CD4-positive, CD25-positive, alpha-beta regulatory T cell (primary cell): Measurements from ENCODE around the gene MEGF6. TPM values are rescaled to one million over a fixed set of nuclear protein-coding genes. Genes with fewer than 3 reads are reported as not detected.

Experiments
- ATAC-seq, 2 donors: fragments of 150-1000 bp; cut with Tn5 transposase; one replicate each; pipeline ENCODE4 v1.10.0; 2021; ENCODE audit warnings: low read depth in 2 of 2, moderate number of reproducible peaks in 2 of 2, moderate library complexity in 1 of 2
- DNase-seq, 3 donors: peaks; one replicate each; pipeline versions ENCODE4 v3.0.0 to v3.0.0-alpha.2; 2012 to 2022; ENCODE audit warnings: mixed read lengths in 1 of 3
- H3K27ac ChIP-seq: one replicate; pipeline ENCODE4 v1.7.0; 2013; ENCODE audit warnings: mild to moderate bottlenecking, low read length; ENCODE audit not compliant: insufficient read depth, poor library complexity, severe bottlenecking
- H3K27me3 ChIP-seq: one replicate; pipeline ENCODE4 v1.7.0; 2013; ENCODE audit warnings: low read length; ENCODE audit not compliant: control insufficient read depth, insufficient read depth
- H3K36me3 ChIP-seq: one replicate; pipeline ENCODE4 v1.7.0; 2013; ENCODE audit warnings: mild to moderate bottlenecking, low read length, moderate library complexity; ENCODE audit not compliant: control insufficient read depth, insufficient read depth
- H3K4me1 ChIP-seq: 2 replicates; pipeline ENCODE4 v1.7.0; 2013; ENCODE audit warnings: mild to moderate bottlenecking, low read length; ENCODE audit not compliant: insufficient read depth, control insufficient read depth, poor library complexity, severe bottlenecking
- H3K4me3 ChIP-seq: one replicate; pipeline ENCODE4 v1.7.0; 2013; ENCODE audit warnings: low read depth, mild to moderate bottlenecking, low read length, moderate library complexity
- H3K9me3 ChIP-seq, 2 experiments: 1 replicate in 1 of 2; 2 replicates in 1 of 2; pipeline ENCODE4 v1.7.0; 2013; ENCODE audit warnings: low read length in 2 of 2, mild to moderate bottlenecking in 1 of 2, moderate library complexity in 1 of 2; ENCODE audit not compliant: control insufficient read depth in 2 of 2
- H3K27ac Mint-ChIP-seq, 3 donors: one replicate each; pipeline ENCODE4 v1.8.0; 2020 to 2022; ENCODE audit warnings: mild to moderate bottlenecking in 3 of 3, mixed read lengths in 3 of 3, moderate library complexity in 2 of 3
- H3K27me3 Mint-ChIP-seq: one replicate; pipeline ENCODE4 v1.8.0; 2022; ENCODE audit warnings: mild to moderate bottlenecking, mixed read lengths
- H3K36me3 Mint-ChIP-seq: one replicate; pipeline ENCODE4 v1.8.0; 2020; ENCODE audit warnings: mixed read lengths
- H3K4me1 Mint-ChIP-seq, 4 donors: one replicate each; pipeline ENCODE4 v1.8.0; 2020 to 2022; ENCODE audit warnings: mixed read lengths in 4 of 4, mild to moderate bottlenecking in 1 of 4
- H3K4me3 Mint-ChIP-seq, 4 donors: one replicate each; pipeline ENCODE4 v1.8.0; 2020 to 2022; ENCODE audit warnings: mild to moderate bottlenecking in 4 of 4, mixed read lengths in 4 of 4, moderate library complexity in 3 of 4
- H3K9me3 Mint-ChIP-seq, 7 donors: one replicate each; pipeline ENCODE4 v1.8.0; 2020 to 2022; ENCODE audit warnings: mixed read lengths in 7 of 7, mild to moderate bottlenecking in 3 of 7, moderate library complexity in 2 of 7
- polyA plus RNA-seq, 4 donors: library from polyadenylated mRNA; unstranded; fragments of 300-500 nt; fragmentation: Illumina TruSeq; gene quantifications; one replicate each; pipeline ENCODE4 v1.2.3, GENCODE V29; 2021
- total RNA-seq: library from RNA; stranded (reverse); gene quantifications from one replicate; pipeline ENCODE4 v1.2.3, GENCODE V29; 2022

The MEGF6 gene
- total and polyA plus RNA-seq, 5 donors from 2014 or later = 4.7 to 123 (median 6.8) TPM

DNA sequence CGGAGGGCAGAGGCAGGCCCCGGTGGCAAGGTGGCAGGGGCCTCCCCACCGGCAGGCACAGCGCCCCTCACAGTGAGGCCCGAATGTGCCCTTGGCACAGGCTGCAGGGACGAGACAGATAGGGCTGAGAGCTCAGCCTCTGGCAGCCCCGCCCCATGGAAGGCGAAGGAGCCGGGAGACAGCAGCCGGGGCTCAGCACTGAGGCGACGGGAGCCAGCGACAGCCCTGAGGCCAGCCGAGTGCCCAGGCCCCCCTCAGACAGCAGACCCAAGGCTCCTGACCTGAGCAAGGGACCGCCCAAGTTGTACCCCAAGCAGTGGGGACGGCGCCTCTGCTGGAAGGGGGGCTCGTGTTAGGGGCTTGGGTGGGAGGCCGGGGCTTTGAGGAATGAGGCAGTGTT is 113.8 kb downstream of the MEGF6 start:
- Histone ChIP-seq H3K27ac (no peak overlapping the region), H3K4me1 (no peaks in the 10 kb centered on the region), H3K27me3 (no peaks in the 10 kb centered on the region), H3K36me3 (no peaks in the 10 kb centered on the region), H3K9me3 (no peaks in the 10 kb centered on the region), H3K4me3 (no peak overlapping the region)
- ATAC-seq (no peak), DNase-seq (no peak)
- H3K4me3 Mint-ChIP-seq = no peak overlapping the region
- H3K27me3 Mint-ChIP-seq = no peaks in the 10 kb centered on the region
- H3K4me1 Mint-ChIP-seq = no peaks in the 10 kb centered on the region
- no peak overlapping the region for H3K27ac Mint-ChIP-seq
- H3K9me3 Mint-ChIP-seq = peaks cover 0 to 2% (median 0%) of the 10 kb centered on the region in 7 donors
- H3K36me3 Mint-ChIP-seq = no peaks in the 10 kb centered on the region

DNA sequence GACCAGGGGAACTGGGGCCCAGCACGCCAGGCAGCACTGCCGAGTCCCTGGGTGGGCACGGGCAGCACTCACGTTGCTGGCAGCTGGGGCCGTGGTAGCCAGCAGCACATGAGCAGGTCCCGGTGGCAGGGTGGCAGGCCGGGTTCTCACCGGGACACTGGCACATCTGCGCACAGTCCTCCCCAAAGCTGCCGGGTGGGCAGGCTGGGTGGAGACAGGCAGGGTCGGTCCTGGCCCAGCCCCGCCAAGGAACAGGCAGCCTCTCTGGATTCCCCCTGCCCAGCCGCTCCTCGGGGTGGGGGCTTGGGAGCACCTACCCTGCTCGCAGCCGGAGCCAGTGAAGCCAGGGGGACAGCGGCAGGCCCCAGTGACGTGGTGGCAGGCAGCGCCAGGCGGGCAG is 114.4 kb downstream of the MEGF6 start:
- H3K9me3 ChIP-seq = no peaks in the 10 kb centered on the region
- H3K9me3 Mint-ChIP-seq = peaks cover 0 to 2% (median 0%) of the 10 kb centered on the region in 7 donors

DNA sequence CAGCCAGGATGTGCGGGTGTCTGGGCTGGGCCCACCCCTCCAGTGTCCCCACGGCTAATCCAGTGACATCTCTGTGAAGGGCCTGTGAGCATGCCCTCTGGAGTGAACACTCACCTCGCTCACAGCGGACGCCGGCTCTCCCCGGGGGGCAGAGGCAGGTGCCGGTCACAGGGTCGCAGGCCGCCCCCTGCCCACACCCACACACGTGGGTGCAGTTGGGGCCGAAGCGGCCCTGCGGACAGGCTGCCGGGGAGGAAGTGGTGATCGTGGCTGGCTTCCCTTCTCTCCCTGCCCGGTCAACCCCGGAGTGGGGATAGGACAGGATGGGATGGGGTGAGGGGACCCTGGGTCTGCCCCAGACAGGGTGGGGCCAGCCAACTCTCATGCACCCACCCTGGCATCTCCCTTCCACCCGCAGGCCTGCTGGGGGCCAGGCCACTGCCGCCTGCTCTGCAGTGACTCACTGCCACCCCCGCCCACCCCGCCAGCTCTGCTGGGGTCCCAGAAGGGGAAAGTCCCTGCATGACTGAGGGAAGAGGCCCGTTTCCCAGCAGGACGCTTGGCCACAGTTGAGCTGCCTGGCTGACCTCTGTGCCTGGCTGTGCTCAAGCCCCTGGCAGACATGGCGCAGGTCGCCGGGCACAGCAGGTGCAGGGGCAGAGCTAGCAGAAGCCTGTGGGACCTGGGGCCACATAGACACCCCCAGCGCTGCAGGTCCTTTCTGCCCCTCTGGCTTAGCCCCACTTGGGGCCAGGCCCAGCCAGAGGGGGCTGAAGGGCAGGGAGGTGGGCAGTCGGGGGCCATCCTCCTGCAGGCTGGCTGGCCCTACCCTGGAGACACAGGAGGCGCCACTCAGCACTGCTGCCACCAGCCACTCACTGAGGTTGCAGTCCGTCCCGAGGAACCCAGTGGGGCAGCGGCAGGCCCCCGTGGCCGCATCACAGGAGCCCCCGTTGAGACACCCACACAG is 115.2 kb downstream of the MEGF6 start:
- H3K36me3 ChIP-seq = no peaks in the 10 kb centered on the region
- H3K4me1 ChIP-seq = peaks cover 4% of the 10 kb centered on the region
- no peak overlapping the region for H3K27ac ChIP-seq
- DNase-seq (no peak), ATAC-seq (no peak)
- H3K27ac Mint-ChIP-seq = no peak overlapping the region
- peaks cover 0 to 2% (median 0%) of the 10 kb centered on the region in 7 donors for H3K9me3 Mint-ChIP-seq
- peaks cover 0 to 5% (median 2%) of the 10 kb centered on the region in 4 donors for H3K4me1 Mint-ChIP-seq
- no peaks in the 10 kb centered on the region for H3K27me3 ChIP-seq
- no peaks in the 10 kb centered on the region for H3K9me3 ChIP-seq
- H3K27me3 Mint-ChIP-seq = no peaks in the 10 kb centered on the region
- H3K4me3 Mint-ChIP-seq = no peak overlapping the region
- H3K36me3 Mint-ChIP-seq = no peaks in the 10 kb centered on the region
- no peak overlapping the region for H3K4me3 ChIP-seq

More for the DNA sequence above, 114.4 kb downstream of the MEGF6 start:
- H3K27me3 Mint-ChIP-seq = no peaks in the 10 kb centered on the region
- Histone ChIP-seq H3K4me3 (no peak overlapping the region), H3K27ac (no peak overlapping the region), H3K36me3 (no peaks in the 10 kb centered on the region), H3K27me3 (no peaks in the 10 kb centered on the region), H3K4me1 (no peaks in the 10 kb centered on the region)
- no peak overlapping the region for H3K27ac Mint-ChIP-seq
- no peaks in the 10 kb centered on the region for H3K4me1 Mint-ChIP-seq
- no peak overlapping the region for H3K4me3 Mint-ChIP-seq
- DNase-seq = no peak
- H3K36me3 Mint-ChIP-seq = no peaks in the 10 kb centered on the region
- ATAC-seq = no peak

DNA sequence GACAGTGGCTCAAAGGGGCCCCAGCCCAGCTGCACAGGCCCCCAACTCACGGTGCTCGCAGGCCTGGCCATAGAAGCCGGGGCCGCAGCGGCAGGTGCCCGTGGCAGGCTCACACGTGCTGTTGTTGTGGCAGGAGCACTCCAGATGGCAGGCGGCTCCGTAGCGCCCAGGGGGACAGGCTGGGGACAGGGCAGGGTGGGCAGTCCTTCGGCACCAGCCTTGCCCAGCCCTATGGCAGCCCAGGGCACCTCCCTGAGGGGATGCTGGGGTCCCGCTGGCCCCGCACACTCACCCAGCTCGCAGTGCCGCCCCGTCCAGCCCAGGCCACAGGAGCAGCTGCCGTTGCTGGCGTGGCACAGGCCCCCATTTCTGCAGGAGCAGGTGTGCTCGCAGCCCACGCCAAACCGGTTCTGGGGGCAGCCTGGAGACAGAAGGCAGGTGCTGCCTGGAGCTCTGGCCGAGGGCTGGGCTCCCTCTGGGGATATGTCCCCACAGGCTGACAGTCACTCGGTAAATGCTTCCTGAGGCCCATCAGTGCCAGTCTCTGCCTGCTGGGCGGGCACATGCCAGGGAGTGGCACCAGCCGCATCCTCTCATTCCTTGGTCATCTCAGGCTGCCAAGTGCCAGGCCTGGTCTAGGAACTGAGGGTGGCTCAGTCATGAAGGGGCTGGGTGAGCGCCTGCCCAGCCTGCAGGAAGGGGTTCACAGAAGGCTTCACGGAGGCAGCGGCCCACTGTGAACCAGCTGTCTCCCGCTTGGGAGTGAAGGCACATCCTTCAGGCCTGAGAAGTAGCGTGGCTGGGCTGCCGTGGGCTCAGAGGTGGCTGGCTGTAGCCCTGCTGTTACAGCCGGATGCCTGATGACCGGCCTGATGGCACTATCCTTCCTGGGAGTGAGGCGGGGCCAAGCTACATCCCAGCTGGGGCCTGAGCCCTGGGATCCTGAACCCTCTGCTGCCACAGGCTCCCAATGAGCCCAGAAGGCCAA is 116.7 kb downstream of the MEGF6 start:
- no peak for ATAC-seq
- Histone ChIP-seq H3K27me3 (no peaks in the 10 kb centered on the region), H3K9me3 (no peaks in the 10 kb centered on the region), H3K27ac (no peak overlapping the region), H3K4me1 (peaks cover 6% of the 10 kb centered on the region), H3K36me3 (peaks cover 5% of the 10 kb centered on the region), H3K4me3 (no peak overlapping the region)
- Mint-ChIP-seq H3K36me3 (no peaks in the 10 kb centered on the region), H3K9me3 (no peaks in the 10 kb centered on the region), H3K27me3 (no peaks in the 10 kb centered on the region), H3K4me3 (no peak overlapping the region), H3K4me1 (peaks cover 0 to 5% (median 3%) of the 10 kb centered on the region in 4 donors), H3K27ac (no peak overlapping the region)
- DNase-seq = no peak

DNA sequence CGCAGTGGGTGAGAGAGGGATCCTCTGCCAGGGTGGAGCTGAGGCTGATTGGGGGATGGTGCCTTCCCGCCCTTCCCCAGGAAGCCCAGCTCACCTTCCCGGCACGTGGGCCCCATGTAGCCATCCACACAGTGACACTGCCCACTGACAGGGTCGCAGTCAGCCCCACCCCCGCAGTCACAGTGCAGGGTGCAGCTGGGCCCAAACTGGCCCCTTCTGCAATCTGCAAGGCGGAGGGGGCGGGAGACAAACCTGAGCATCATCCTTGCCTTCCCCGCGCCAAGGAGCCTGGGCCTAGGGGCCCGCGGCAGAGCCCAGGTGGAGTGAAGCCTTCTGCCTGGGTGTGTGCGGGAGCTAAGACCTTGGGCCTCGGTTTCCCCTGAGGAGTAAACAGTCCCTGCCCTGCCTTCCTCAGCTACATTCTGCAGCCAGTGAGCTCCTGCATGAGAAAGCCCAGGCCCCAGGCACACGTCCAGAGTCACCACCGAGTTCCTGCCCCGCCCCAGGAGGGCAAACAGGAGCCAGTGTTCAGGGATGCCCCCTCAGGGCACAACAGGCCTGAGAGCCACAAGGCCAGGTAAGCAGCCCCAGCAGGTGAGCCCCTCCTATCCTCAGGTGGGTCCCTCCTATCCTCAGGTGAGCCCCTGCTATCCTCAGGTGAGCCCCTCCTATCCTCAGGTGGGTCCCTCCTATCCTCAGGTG is 118.6 kb downstream of the MEGF6 start:
- H3K36me3 ChIP-seq = peaks cover 5% of the 10 kb centered on the region
- H3K27me3 Mint-ChIP-seq = no peaks in the 10 kb centered on the region
- peaks cover 0 to 9% (median 3%) of the 10 kb centered on the region in 4 donors for H3K4me1 Mint-ChIP-seq
- H3K4me3 Mint-ChIP-seq = no peak overlapping the region
- no peak overlapping the region for H3K4me3 ChIP-seq
- peaks cover 0 to 12% (median 9%) of the 10 kb centered on the region in 7 donors for H3K9me3 Mint-ChIP-seq
- H3K27ac ChIP-seq = no peak overlapping the region
- no peak overlapping the region for H3K27ac Mint-ChIP-seq
- peaks cover 10 to 14% of the 10 kb centered on the region in 2 experiments for H3K9me3 ChIP-seq
- H3K4me1 ChIP-seq = peaks cover 6% of the 10 kb centered on the region
- no peaks in the 10 kb centered on the region for H3K27me3 ChIP-seq
- H3K36me3 Mint-ChIP-seq = peaks cover 13% of the 10 kb centered on the region
- ATAC-seq (no peak), DNase-seq (no peak)

DNA sequence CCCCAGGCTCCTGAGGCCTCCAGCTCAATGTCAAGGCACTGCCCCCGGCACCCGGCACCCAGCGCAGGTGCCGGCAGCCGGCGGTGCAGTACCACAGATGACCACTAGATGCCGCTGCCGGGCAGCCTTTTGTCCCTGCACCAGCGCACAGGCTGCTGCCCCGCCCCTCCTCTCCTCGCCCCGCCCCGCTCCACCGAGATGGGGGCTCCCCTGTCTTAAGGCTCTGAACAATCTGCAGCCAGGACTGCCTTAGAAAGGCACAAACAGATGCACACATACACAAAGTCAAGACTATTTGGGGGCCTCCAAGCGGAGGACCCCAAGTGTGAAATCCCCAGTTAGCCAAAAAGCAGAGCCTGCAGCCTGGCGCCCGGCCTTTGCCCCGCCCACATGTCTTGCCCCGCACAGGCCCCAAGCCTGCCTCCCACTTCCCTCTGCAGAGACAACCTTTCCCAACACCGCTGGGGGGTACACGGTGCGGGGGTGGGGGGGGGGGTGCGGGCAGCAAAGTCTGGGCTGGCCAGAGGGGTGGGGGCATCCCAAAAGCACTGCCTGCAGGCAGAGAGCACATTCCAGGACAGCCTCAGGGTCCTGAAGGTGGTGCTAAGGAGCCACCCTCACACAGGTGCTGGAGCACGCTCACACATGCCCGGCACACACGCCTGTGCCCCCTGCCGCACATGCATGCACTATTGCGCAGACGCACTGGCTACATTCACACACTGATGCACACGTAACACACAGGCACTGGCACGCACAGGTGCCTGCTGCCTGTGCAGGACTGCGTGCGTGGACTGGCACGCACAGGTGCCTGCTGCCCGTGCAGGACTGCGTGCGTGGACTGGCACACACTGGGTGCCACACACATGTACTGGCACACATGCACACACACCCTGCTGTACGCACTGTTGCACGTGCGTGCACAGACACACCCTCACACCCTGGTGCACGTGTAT is 119.7 kb downstream of the MEGF6 start:
- H3K4me3 Mint-ChIP-seq = peak overlapping the region in 2 of 4 donors; percentile 33 to 52
- H3K36me3 ChIP-seq = peaks cover 5% of the 10 kb centered on the region
- H3K27ac ChIP-seq = no peak overlapping the region
- ATAC-seq (peak; percentile 86 to 87), DNase-seq (peak; percentile 67 to 78 (median 75))
- peak overlapping the region in 1 of 3 donors; percentile 20 for H3K27ac Mint-ChIP-seq
- H3K36me3 Mint-ChIP-seq = peaks cover 13% of the 10 kb centered on the region
- H3K9me3 ChIP-seq = peaks cover 12 to 19% of the 10 kb centered on the region in 2 experiments
- no peaks in the 10 kb centered on the region for H3K27me3 ChIP-seq
- H3K4me1 ChIP-seq = peaks cover 6% of the 10 kb centered on the region
- no peak overlapping the region for H3K4me3 ChIP-seq
- peaks cover 0 to 17% (median 9%) of the 10 kb centered on the region in 7 donors for H3K9me3 Mint-ChIP-seq
- no peaks in the 10 kb centered on the region for H3K27me3 Mint-ChIP-seq
- peaks cover 0 to 9% (median 3%) of the 10 kb centered on the region in 4 donors for H3K4me1 Mint-ChIP-seq
